NB4 (cell line): ENCODE results near the gene SH3PXD2A.

Experiments
- DNase-seq: peaks from one replicate; pipeline ENCODE4 v3.0.0; 2010; ENCODE audit warnings: low read depth
- H3K4me3 ChIP-seq: one replicate; pipeline ENCODE4 v1.5.1; 2011; ENCODE audit warnings: mild to moderate bottlenecking, low read depth, low read length, moderate library complexity
- MAX ChIP-seq: IDR thresholded peaks from 2 replicates; pipeline ENCODE4 v1.6.1; 2011; ENCODE audit warnings: low read depth, low read length
- MYC ChIP-seq: IDR thresholded peaks from 2 replicates; pipeline ENCODE4 v1.6.1; 2011; ENCODE audit warnings: low read depth, low read length
- POLR2A ChIP-seq: IDR thresholded peaks from 2 replicates; pipeline ENCODE4 v1.6.1; 2011; ENCODE audit warnings: mild to moderate bottlenecking; ENCODE audit not compliant: insufficient read length; ENCODE audit errors: extremely low read depth
- TF ChIP-seq, protein P1 (sequence below): IDR thresholded peaks from one replicate; pipeline ENCODE4 v1.5.1; 2012; ENCODE audit warnings: low read depth, low read length

Gene SH3PXD2A

DNA sequence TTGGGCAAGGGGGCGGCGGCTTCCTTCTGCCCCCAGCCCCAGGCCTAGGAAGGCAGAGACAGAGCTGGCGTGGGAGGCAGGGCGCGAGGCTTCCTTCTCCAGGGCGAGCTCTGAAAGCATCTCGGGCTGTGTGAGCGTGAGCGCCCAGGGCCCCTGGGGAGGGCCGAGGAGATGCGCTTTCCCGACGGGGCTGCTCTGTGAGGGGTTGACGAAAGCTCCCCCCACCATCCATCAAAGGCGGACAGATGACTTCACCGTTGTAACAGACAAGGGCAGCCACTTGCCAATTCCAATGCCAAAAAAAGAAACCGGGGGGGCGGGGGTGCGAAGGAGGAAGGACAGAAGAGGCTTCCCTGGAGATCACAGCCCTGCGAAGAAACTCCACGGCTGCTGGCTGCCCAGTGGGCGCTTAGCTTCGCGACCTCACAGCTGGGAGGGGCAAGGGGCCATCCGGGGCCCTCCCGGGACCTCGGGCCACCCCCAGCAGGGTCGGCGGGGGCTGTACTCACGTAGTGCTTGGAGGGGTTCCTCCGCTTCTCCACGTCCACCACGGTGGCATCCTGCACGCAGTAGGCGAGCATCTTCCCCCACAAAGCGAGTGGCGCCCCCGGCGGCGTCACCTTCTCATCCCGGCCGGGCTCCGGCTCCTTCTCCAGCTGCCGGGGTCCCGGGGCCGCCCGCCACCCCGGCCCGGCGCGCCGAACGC lies 537 bp downstream of the SH3PXD2A start:
- TF ChIP-seq MYC (no peak), POLR2A (no peak), MAX (no peak)
- TF ChIP-seq, protein P1, sequence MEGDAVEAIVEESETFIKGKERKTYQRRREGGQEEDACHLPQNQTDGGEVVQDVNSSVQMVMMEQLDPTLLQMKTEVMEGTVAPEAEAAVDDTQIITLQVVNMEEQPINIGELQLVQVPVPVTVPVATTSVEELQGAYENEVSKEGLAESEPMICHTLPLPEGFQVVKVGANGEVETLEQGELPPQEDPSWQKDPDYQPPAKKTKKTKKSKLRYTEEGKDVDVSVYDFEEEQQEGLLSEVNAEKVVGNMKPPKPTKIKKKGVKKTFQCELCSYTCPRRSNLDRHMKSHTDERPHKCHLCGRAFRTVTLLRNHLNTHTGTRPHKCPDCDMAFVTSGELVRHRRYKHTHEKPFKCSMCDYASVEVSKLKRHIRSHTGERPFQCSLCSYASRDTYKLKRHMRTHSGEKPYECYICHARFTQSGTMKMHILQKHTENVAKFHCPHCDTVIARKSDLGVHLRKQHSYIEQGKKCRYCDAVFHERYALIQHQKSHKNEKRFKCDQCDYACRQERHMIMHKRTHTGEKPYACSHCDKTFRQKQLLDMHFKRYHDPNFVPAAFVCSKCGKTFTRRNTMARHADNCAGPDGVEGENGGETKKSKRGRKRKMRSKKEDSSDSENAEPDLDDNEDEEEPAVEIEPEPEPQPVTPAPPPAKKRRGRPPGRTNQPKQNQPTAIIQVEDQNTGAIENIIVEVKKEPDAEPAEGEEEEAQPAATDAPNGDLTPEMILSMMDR, result no peak
- peak overlapping the region; percentile 50 for H3K4me3 ChIP-seq
- DNase-seq, result peak; percentile 74

- DNase-seq, result peak; percentile 81
- TF ChIP-seq POLR2A (no peak), MAX (0 out of 2 replicates have a peak, but pooled peaks have one; percentile 4), MYC (no peak)
- H3K4me3 ChIP-seq, result peak overlapping the region; percentile 50
Observed at GRCh38 chr10:103854265-103854685, 1.1 kb downstream of the SH3PXD2A start.

DNA sequence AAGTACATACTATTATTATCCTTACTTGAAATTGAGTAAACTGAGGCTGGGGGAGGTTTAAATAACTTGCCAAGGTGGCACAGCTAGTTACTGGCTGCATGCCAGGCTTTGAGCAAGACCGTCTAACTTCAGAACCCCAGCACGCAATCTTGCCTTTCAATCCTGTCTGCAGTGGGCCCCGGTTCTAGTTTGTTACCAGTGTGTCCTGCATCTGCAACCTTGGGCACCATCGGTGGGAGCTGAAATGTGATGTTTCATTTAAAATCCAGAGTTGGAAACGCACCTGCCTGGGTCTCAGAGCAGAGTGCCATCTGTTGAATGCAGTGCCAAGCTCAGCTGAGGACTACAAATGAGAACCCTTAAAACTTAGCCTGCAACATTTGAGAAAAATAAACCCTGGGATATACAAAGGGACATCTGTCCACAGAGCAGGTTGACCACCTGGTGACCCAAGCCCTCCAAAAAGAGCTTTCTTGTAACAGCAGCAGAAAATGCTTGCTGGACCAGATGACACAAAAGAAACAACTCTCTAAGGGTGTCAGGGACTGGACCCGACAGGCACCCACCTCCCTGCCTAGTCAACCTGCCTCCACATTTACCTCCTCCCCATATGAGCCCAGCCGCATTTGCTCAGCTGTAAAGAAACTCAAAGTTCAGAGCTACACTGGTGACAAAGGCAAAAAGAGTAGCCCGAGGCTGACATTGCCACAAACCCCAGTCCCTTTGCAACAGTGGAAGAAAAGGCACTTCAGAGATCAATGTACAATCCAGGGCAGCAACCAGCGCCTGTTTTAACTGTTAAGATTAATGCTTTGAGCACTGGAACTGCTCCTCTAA lies 1.7 kb downstream of the SH3PXD2A start:
- TF ChIP-seq POLR2A, result no peak
- TF ChIP-seq, protein P1, result no peak
- no peak for TF ChIP-seq MAX
- no peak for DNase-seq
- H3K4me3 ChIP-seq, result peak overlapping the region; percentile 50

DNA sequence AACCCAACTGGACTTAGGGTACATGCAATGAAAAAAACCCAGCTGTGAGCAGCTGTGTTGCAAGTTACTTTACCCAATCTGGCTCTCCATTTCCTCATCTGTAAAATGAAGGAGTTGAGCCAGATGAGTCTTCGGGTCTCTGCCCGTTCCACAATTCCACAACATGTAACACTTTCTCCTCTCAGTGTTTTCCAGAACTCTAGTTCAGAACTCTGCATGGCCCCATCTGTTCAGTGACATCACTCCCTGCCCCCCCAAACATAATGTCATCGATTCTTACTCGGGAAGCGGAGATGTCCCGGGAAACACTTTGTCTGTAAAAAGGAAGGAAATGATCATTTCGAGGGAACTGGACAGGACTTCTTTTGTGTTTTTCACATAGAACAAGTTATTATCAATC lies 2.5 kb downstream of the SH3PXD2A start:
- peak; percentile 61 for DNase-seq
- TF ChIP-seq POLR2A, result no peak
- no peak for TF ChIP-seq MYC
- TF ChIP-seq, protein P1, result no peak

DNA sequence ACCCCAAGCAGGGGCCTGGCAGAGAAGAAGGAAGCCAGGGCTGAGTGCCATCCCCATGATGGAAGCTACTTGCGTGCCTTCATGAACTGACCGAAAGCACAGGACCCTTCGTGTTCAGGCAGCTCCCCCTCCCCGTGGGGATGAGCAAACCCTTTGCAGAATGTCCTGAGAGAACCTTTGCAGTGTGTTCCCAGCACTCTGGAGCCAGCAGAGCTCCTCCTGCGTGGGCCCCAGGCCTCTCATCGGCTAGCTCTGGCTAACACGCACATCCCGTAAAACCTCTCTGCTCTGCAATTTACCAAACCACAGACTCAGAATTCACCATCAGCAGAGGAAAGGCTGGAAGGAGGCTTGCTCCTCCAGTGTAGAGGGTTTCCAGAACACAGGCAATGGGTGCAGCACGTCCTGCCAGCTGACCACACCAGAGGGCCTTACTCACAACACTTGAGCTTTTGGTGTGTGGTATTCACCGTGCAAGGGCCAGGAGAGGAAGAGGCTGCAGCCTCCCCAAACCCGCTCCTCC lies 3.1 kb downstream of the SH3PXD2A start:
- peak; percentile 77 for DNase-seq
- no peak overlapping the region for H3K4me3 ChIP-seq
- TF ChIP-seq POLR2A (no peak), MYC (no peak), MAX (no peak)
- TF ChIP-seq, protein P1, result no peak

More for the DNA sequence above, 2.5 kb downstream of the SH3PXD2A start:
- no peak overlapping the region for H3K4me3 ChIP-seq

- H3K4me3 ChIP-seq, result no peak overlapping the region
- DNase-seq, result no peak
- TF ChIP-seq, protein P1, result no peak
- TF ChIP-seq MAX, result no peak
- TF ChIP-seq POLR2A, result no peak
- TF ChIP-seq MYC, result no peak
Observed at GRCh38 chr10:103851261-103851660, 4.1 kb downstream of the SH3PXD2A start.
